Thyroid gland (tissue), 4 donors: ENCODE measurements around the gene TAF8. TPM values are rescaled to one million over a fixed set of nuclear protein-coding genes. Genes with fewer than 3 reads are reported as not detected.
A peak's percentile ranks its signal among the peaks of the same experiment; 100 is the strongest.

Source experiments
- DNase-seq, 2 donors: peaks; one replicate each; pipeline ENCODE4 v3.0.0-alpha.2; 2019
- H3K27ac ChIP-seq, 3 donors: fragments of 200-600 bp; sonication (generic); 1 replicate in 2 of 3; 2 replicates in 1 of 3; pipeline ENCODE4 v1.5.1; 2016 to 2019; ENCODE audit warnings: mild to moderate bottlenecking in 1 of 3, moderate library complexity in 1 of 3
- H3K27me3 ChIP-seq: fragments of 200-600 bp; sonication (generic); one replicate; pipeline ENCODE4 v1.5.1; 2019
- H3K36me3 ChIP-seq, 2 donors: fragments of 200-600 bp; sonication (generic); one replicate each; pipeline ENCODE4 v1.5.1; 2016 to 2019
- H3K4me1 ChIP-seq, 2 donors: fragments of 200-600 bp; sonication (generic); one replicate each; pipeline ENCODE4 v1.5.1; 2017 to 2019
- H3K4me3 ChIP-seq, 3 donors: fragments of 200-600 bp; sonication (generic); replicated peaks in 1 of 3; 1 replicate in 2 of 3; 2 replicates in 1 of 3; pipeline ENCODE4 v1.5.1; 2016; ENCODE audit warnings: mild to moderate bottlenecking in 1 of 3
- H3K9me3 ChIP-seq: fragments of 200-600 bp; sonication (generic); one replicate; pipeline ENCODE4 v1.5.1; 2017
- CTCF ChIP-seq, 6 experiments: fragments of 200-600 bp in 3 of 6; fragments of 450-650 bp in 3 of 6; sonication (generic) in 3 of 6; IDR thresholded peaks; one replicate each; pipeline ENCODE4 v1.5.1; 2016 to 2019; ENCODE audit warnings: antibody characterized with exemption in 6 of 6, mild to moderate bottlenecking in 2 of 6, inconsistent platforms in 1 of 6, moderate library complexity in 1 of 6
- POLR2A ChIP-seq, 2 donors: fragments of 450-650 bp; IDR thresholded peaks; one replicate each; pipeline ENCODE4 v1.6.1; 2017; ENCODE audit warnings: antibody characterized with exemption in 2 of 2, mild to moderate bottlenecking in 2 of 2, moderate library complexity in 1 of 2
- WGBS, 2 donors: methylation state at CpG; one replicate each; pipeline ENCODE4 v1.1.5; 2017; 5-methylcytosine and 5-hydroxymethylcytosine counted together
- intact Hi-C: fragments of 100-400 bp; cut with DNase I; formaldehyde crosslinking; loops from one replicate; pipeline ENCODE4 v1.15.1; 2023
- total RNA-seq, 4 donors: library from RNA; depleted of rRNA; stranded (reverse); fragments of >200 nt; gene quantifications; one replicate each; pipeline ENCODE4 v1.2.3, GENCODE V29; 2016

Gene TAF8
- total RNA-seq, 4 donors from 2014 or later, result 52.0 to 131 (median 72.2) TPM

- DNase-seq, result peak; percentile 56 to 60
- intact Hi-C loops, result loop anchor here (5.0 kb wide), 2 partner anchors 82 to 132 kb away; no protein-coding TSS in a partner anchor
- Histone ChIP-seq H3K27me3 (no peaks in the 10 kb centered on the region), H3K27ac (peak overlapping the region in 2 of 3 donors; percentile 27 to 35), H3K9me3 (no peaks in the 10 kb centered on the region), H3K4me3 (no peak overlapping the region), H3K36me3 (peaks cover 13 to 16% of the 10 kb centered on the region in 2 donors), H3K4me1 (peaks cover 14% of the 10 kb centered on the region in 2 donors)
- WGBS, 2 donors, result 72 to 73% methylated on average over 10 of the region's 10 CpGs
- TF ChIP-seq CTCF (IDR thresholded peaks at IDR 0.05) (no peak), POLR2A (IDR thresholded peaks at IDR 0.05) (no peak)
Measured at GRCh38 chr6:42079941-42080464, 29.7 kb downstream of the TAF8 start.

GRCh38 chr6:42083530-42083929 is 33.2 kb downstream of the TAF8 start:
- Histone ChIP-seq H3K36me3 (peaks cover 0 to 2% of the 10 kb centered on the region in 2 donors), H3K4me1 (peaks cover 30 to 31% of the 10 kb centered on the region in 2 donors), H3K9me3 (no peaks in the 10 kb centered on the region), H3K27ac (peak overlapping the region in 2 of 3 donors; percentile 32), H3K27me3 (no peaks in the 10 kb centered on the region), H3K4me3 (no peak overlapping the region)
- peak in 1 of 2 donors; percentile 69 for DNase-seq
- intact Hi-C loops, result no loop called here
- 60 to 85% methylated on average over 5 of the region's 5 CpGs for WGBS, 2 donors
- TF ChIP-seq POLR2A (IDR thresholded peaks at IDR 0.05) (peak in 1 of 2 donors; percentile 24), CTCF (IDR thresholded peaks at IDR 0.05) (no peak)

DNA sequence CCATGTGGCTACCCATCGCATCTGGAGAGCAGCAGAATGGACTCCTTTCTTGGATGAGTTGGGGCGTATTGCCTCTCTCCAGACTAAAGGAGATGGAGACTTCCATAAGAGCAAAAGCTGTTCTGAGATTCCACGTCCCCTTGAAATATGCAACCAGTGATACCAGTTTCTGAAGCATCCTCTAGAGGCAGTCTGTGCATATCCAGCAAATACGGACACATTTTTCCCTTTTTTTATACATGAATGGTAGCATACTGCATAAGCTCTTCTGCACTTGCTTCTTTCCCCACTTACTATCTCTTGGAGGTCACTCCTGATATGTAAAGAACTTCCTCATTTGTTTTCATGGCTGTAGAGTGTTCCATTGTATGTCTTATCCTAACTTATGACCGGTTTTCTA is 34.6 kb downstream of the TAF8 start:
- H3K36me3 ChIP-seq, result no peaks in the 10 kb centered on the region
- H3K9me3 ChIP-seq, result no peaks in the 10 kb centered on the region
- no peak overlapping the region for H3K27ac ChIP-seq
- intact Hi-C loops, result no loop called here
- no peaks in the 10 kb centered on the region for H3K27me3 ChIP-seq
- WGBS, 2 donors, result 60 to 75% methylated on average over 5 of the region's 5 CpGs
- TF ChIP-seq CTCF (IDR thresholded peaks at IDR 0.05) (peak in 2 of 6 experiments; percentile 20 to 24), POLR2A (IDR thresholded peaks at IDR 0.05) (no peak)
- DNase-seq, result no peak
- no peak overlapping the region for H3K4me3 ChIP-seq
- peaks cover 40 to 42% of the 10 kb centered on the region in 2 donors for H3K4me1 ChIP-seq

DNA sequence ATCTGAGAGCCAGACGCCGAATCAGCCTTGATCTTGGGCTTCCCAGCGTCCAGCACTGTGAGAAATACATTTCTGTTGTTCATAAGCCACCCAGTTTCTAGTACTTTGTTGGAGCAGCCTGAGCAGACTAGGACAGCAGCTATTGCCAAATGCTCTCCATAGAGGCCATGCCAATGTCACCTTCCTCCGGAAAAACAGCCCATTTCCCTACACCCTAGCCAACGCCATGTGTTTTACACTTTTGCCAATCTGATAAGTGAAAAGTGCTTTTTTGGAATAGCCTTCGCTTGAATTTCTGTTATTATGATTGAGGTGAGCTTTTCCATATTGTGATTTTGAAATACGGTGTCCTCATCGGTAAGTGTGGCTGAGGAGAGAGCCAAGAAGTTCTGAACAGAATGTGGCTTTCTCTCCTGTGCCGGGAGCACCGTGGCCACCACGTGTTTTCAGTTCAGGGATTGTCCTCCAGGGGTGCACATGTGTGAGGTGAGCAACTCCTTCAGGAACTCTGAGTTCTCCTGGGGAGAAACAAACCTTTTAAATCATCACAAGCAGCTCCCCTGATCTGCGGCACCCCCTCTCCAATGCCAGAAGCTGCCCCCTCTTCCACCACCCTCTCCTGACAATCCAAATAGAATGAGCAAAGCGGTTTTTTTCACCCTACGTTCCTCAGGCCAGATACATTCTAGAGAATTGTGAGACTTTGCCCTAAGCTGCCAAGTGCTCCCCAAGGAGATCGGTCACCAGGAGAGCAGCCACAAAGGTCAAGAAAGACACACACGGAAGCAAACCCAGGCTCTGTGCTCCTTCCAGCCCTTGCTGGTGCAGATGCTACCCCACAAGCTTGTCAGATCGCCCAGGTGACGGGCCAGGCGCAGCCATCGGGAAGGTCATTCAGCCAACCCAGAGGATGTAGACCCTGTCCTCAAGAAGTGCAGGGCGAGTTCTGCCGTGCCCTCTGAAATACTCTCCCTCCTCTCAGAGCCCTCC is 36.0 kb downstream of the TAF8 start:
- H3K27me3 ChIP-seq, result no peaks in the 10 kb centered on the region
- WGBS, 2 donors, result 62 to 75% methylated on average over 19 to 21 of the region's 22 CpGs
- TF ChIP-seq CTCF (IDR thresholded peaks at IDR 0.05) (peak in 5 of 6 experiments; percentile 22 to 57 (median 41)), POLR2A (IDR thresholded peaks at IDR 0.05) (peak in 1 of 2 donors; percentile 24)
- peaks cover 52 to 56% of the 10 kb centered on the region in 2 donors for H3K4me1 ChIP-seq
- peak overlapping the region; percentile 60 to 88 (median 79) for H3K27ac ChIP-seq
- DNase-seq, result peak; percentile 67 to 73
- no peak overlapping the region for H3K4me3 ChIP-seq
- intact Hi-C loops, result no loop called here
- no peaks in the 10 kb centered on the region for H3K36me3 ChIP-seq
- H3K9me3 ChIP-seq, result no peaks in the 10 kb centered on the region
